ENCODE results near the gene CUL1.

CUL1 gene

DNA sequence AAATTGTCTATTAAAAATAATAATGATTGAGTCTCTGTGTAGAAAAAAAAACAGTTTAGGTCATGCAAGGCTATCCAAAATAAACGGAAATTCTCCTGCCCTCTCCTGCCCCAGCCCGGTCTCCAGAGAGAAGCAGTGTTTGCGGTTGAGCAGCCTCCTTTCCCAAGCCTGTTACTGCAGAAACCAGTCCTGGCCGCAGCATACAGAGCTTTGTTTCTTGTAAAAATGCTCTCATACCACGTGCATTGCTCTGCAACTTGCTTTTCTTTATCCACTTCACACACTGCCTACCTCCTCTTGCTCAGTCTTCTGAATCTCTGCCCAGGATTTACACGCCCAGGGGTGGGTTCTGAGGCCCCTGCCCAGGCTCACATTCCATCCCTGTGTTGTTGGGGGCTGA lies 34.4 kb upstream of the CUL1 start:
- H3K4me3 ChIP-seq (ENCODE audit: control insufficient read depth, low read depth, low read length): no peak overlapping the region
- DNase-seq (ENCODE audit: low read depth): no peak
- TF ChIP-seq, protein P1, sequence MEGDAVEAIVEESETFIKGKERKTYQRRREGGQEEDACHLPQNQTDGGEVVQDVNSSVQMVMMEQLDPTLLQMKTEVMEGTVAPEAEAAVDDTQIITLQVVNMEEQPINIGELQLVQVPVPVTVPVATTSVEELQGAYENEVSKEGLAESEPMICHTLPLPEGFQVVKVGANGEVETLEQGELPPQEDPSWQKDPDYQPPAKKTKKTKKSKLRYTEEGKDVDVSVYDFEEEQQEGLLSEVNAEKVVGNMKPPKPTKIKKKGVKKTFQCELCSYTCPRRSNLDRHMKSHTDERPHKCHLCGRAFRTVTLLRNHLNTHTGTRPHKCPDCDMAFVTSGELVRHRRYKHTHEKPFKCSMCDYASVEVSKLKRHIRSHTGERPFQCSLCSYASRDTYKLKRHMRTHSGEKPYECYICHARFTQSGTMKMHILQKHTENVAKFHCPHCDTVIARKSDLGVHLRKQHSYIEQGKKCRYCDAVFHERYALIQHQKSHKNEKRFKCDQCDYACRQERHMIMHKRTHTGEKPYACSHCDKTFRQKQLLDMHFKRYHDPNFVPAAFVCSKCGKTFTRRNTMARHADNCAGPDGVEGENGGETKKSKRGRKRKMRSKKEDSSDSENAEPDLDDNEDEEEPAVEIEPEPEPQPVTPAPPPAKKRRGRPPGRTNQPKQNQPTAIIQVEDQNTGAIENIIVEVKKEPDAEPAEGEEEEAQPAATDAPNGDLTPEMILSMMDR (IDR thresholded peaks at IDR 0.05; ENCODE audit: control insufficient read depth, insufficient read depth, low read depth, low read length, missing control alignments): no peak

DNA sequence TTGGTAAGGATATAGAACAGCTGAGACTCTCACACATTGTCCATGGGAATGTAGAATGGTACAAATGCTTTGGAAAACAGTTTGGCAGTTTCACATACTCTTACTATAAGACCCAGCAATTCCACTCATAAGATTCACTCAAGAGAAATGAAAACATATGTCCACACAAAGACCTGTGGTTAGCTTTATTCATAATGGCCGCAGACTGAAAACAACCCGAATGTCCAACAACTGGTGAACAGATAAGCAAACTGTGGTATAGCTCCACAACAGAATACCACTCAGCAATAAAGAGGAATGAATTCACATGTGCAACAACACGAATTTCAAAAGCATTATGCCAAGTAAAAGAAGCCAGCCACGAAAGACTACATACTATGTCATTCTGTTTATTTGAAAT lies 33.5 kb upstream of the CUL1 start:
- TF ChIP-seq, protein P1 (IDR thresholded peaks at IDR 0.05; ENCODE audit: control insufficient read depth, insufficient read depth, low read depth, low read length, missing control alignments): no peak
- DNase-seq (ENCODE audit: low read depth): no peak
- no peak overlapping the region for H3K4me3 ChIP-seq (ENCODE audit: control insufficient read depth, low read depth, low read length)

GRCh38 chr7:148669927-148670326 lies 28.8 kb upstream of the CUL1 start:
- H3K4me3 ChIP-seq (ENCODE audit: control insufficient read depth, low read depth, low read length): no peak overlapping the region
- no peak for DNase-seq (ENCODE audit: low read depth)
- TF ChIP-seq, protein P1 (IDR thresholded peaks at IDR 0.05; ENCODE audit: control insufficient read depth, insufficient read depth, low read depth, low read length, missing control alignments): no peak

DNA sequence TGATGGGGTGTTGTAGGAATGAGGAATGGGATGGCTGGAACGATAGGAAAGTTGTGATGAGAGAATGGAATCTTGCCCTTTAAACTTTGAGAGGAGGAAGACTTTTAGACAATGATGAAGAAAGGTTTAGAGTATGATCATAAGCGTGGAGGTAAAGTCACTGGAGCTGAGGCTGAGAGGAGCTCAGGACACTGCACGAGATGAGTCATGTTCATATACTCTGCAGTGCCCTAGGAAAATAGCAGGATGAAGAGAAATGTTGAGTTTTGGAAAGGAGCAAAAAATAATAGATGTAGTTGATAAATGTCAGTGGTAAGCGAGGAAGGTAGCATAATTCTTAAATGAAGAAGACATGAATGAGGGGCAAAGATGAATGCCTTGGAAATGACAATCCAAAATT lies 28.3 kb upstream of the CUL1 start:
- TF ChIP-seq, protein P1 (IDR thresholded peaks at IDR 0.05; ENCODE audit: control insufficient read depth, insufficient read depth, low read depth, low read length, missing control alignments): no peak
- DNase-seq (ENCODE audit: low read depth): no peak
- no peak overlapping the region for H3K4me3 ChIP-seq (ENCODE audit: control insufficient read depth, low read depth, low read length)

DNA sequence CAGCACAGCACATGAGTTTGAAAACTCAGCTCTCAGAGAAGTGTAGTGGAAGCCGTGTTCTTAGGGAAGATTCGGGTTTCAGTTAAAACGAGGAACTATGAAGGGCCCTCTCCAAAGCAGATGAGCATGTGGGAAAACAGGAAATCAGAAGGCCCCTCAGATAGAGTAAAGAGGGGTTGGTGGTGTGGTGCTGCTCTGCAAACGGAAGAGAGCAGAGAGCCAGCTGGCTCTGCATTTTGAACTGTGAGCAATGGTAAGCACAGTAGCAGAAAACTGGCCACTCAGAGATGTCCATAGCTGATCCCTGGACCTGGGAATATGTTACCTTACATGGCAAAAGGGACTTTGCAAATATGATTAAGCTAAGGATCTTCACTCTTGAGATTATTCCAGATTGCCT lies 27.9 kb upstream of the CUL1 start:
- H3K4me3 ChIP-seq (ENCODE audit: control insufficient read depth, low read depth, low read length): no peak overlapping the region
- no peak for DNase-seq (ENCODE audit: low read depth)
- TF ChIP-seq, protein P1 (IDR thresholded peaks at IDR 0.05; ENCODE audit: control insufficient read depth, insufficient read depth, low read depth, low read length, missing control alignments): no peak

GRCh38 chr7:148672041-148672440 lies 26.7 kb upstream of the CUL1 start:
- DNase-seq (ENCODE audit: low read depth): no peak
- H3K4me3 ChIP-seq (ENCODE audit: control insufficient read depth, low read depth, low read length): no peak overlapping the region
- TF ChIP-seq, protein P1 (IDR thresholded peaks at IDR 0.05; ENCODE audit: control insufficient read depth, insufficient read depth, low read depth, low read length, missing control alignments): no peak

- DNase-seq (ENCODE audit: low read depth): no peak
- TF ChIP-seq, protein P1 (IDR thresholded peaks at IDR 0.05; ENCODE audit: control insufficient read depth, insufficient read depth, low read depth, low read length, missing control alignments): no peak
- no peak overlapping the region for H3K4me3 ChIP-seq (ENCODE audit: control insufficient read depth, low read depth, low read length)
Observed at GRCh38 chr7:148674689-148675088, 24.0 kb upstream of the CUL1 start.

All from AG09309 (cell line).